Measurements from ENCODE around the gene CEP152. TPM values are rescaled to one million over a fixed set of nuclear protein-coding genes. Genes with fewer than 3 reads are reported as not detected.

CEP152 gene
- total RNA-seq, 2 experiments from 2014 or later = 34.4 to 42.2 TPM

GRCh38 chr15:48805591-48805990, 5.3 kb downstream of the CEP152 start:
- ATAC-seq = no peak
- Mint-ChIP-seq H3K27ac (no peak overlapping the region), H3K27me3 (no peaks in the 10 kb centered on the region), H3K4me1 (peaks cover 34% of the 10 kb centered on the region), H3K4me3 (no peak overlapping the region), H3K9me3 (ENCODE audit: low read depth) (no peaks in the 10 kb centered on the region), H3K36me3 (ENCODE audit: low read depth) (peaks cover 32% of the 10 kb centered on the region)
- ChIA-PET POLR2A (interaction anchor here (0.7 to 0.9 kb wide), 2 partner anchors 15 to 217 kb away, joined by 3 to 6 read pairs; no protein-coding TSS in a partner anchor), CTCF (no interaction called here)
- DNase-seq = no peak
- intact Hi-C loops (cut with DNase I, micrococcal nuclease) = no loop called here

- DNase-seq = no peak
- Mint-ChIP-seq H3K4me3 (no peak overlapping the region), H3K36me3 (ENCODE audit: low read depth) (peaks cover 34% of the 10 kb centered on the region), H3K4me1 (peaks cover 30% of the 10 kb centered on the region), H3K9me3 (ENCODE audit: low read depth) (no peaks in the 10 kb centered on the region), H3K27me3 (no peaks in the 10 kb centered on the region), H3K27ac (no peak overlapping the region)
- intact Hi-C loops (cut with DNase I, micrococcal nuclease) = no loop called here
- CTCF ChIA-PET = interaction anchor here (0.6 kb wide), 1 partner anchor 1407 kb away, joined by 3 read pairs; no protein-coding TSS in a partner anchor
- POLR2A ChIA-PET = no interaction called here
- ATAC-seq = no peak
These were observed 7.0 kb downstream of the CEP152 start for GRCh38 chr15:48803877-48804276.

GRCh38 chr15:48802867-48803266, 8.0 kb downstream of the CEP152 start:
- Mint-ChIP-seq H3K27ac (no peak overlapping the region), H3K4me3 (no peak overlapping the region), H3K4me1 (peaks cover 28% of the 10 kb centered on the region), H3K36me3 (ENCODE audit: low read depth) (peaks cover 34% of the 10 kb centered on the region), H3K9me3 (ENCODE audit: low read depth) (no peaks in the 10 kb centered on the region), H3K27me3 (no peaks in the 10 kb centered on the region)
- ChIA-PET POLR2A (no interaction called here), CTCF (interaction anchor here (0.6 to 1.2 kb wide), 3 partner anchors 9 to 719 kb away, joined by 3 read pairs; no protein-coding TSS in a partner anchor)
- intact Hi-C loops (cut with DNase I, micrococcal nuclease) = no loop called here
- DNase-seq (no peak), ATAC-seq (peak; percentile 86)

GRCh38 chr15:48802257-48802656, 8.6 kb downstream of the CEP152 start:
- Mint-ChIP-seq H3K4me1 (peaks cover 31% of the 10 kb centered on the region), H3K27ac (no peak overlapping the region), H3K4me3 (no peak overlapping the region), H3K9me3 (ENCODE audit: low read depth) (no peaks in the 10 kb centered on the region), H3K36me3 (ENCODE audit: low read depth) (peaks cover 38% of the 10 kb centered on the region), H3K27me3 (no peaks in the 10 kb centered on the region)
- intact Hi-C loops (cut with DNase I, micrococcal nuclease) = no loop called here
- POLR2A ChIA-PET = interaction anchor here (0.7 kb wide), 1 partner anchor 12 kb away, joined by 3 read pairs; no protein-coding TSS in a partner anchor
- ATAC-seq (peak; percentile 44), DNase-seq (no peak)
- CTCF ChIA-PET = interaction anchor here (0.6 to 1.4 kb wide), 5 partner anchors 10 to 719 kb away, joined by 3 read pairs; no protein-coding TSS in a partner anchor

- no peak overlapping the region for H3K4me3 Mint-ChIP-seq
- POLR2A ChIA-PET = no interaction called here
- intact Hi-C loops (cut with DNase I, micrococcal nuclease) = no loop called here
These were observed 9.9 kb downstream of the CEP152 start for GRCh38 chr15:48800811-48801455.

GRCh38 chr15:48800245-48800644, 10.6 kb downstream of the CEP152 start:
- DNase-seq = no peak
- no peak for ATAC-seq
- Mint-ChIP-seq H3K9me3 (ENCODE audit: low read depth) (no peaks in the 10 kb centered on the region), H3K36me3 (ENCODE audit: low read depth) (peaks cover 34% of the 10 kb centered on the region), H3K27me3 (no peaks in the 10 kb centered on the region), H3K4me3 (no peak overlapping the region), H3K4me1 (peaks cover 25% of the 10 kb centered on the region), H3K27ac (no peak overlapping the region)
- POLR2A ChIA-PET = no interaction called here
- CTCF ChIA-PET = no interaction called here
- intact Hi-C loops (cut with DNase I, micrococcal nuclease) = no loop called here

More at GRCh38 chr15:48800811-48801455, 9.9 kb downstream of the CEP152 start:
- Mint-ChIP-seq H3K36me3 (ENCODE audit: low read depth) (peaks cover 35% of the 10 kb centered on the region), H3K27me3 (no peaks in the 10 kb centered on the region), H3K27ac (no peak overlapping the region), H3K9me3 (ENCODE audit: low read depth) (no peaks in the 10 kb centered on the region), H3K4me1 (peaks cover 27% of the 10 kb centered on the region)
- no peak for DNase-seq
- CTCF ChIA-PET = interaction anchor here (1.4 to 1.5 kb wide), 2 partner anchors 10 to 175 kb away, joined by 3 to 6 read pairs; partner anchors contain the start of gene CEP152
- ATAC-seq = no peak

- H3K27me3 Mint-ChIP-seq = no peaks in the 10 kb centered on the region
- ChIA-PET POLR2A (no interaction called here), CTCF (no interaction called here)
These were observed 12.6 kb downstream of the CEP152 start for GRCh38 chr15:48798319-48798718.

GRCh38 chr15:48796930-48797329, 13.9 kb downstream of the CEP152 start:
- DNase-seq (no peak), ATAC-seq (no peak)
- POLR2A ChIA-PET = no interaction called here
- CTCF ChIA-PET = no interaction called here
- Mint-ChIP-seq H3K4me1 (peaks cover 16% of the 10 kb centered on the region), H3K27ac (no peak overlapping the region), H3K4me3 (no peak overlapping the region), H3K36me3 (ENCODE audit: low read depth) (peaks cover 29% of the 10 kb centered on the region), H3K27me3 (no peaks in the 10 kb centered on the region), H3K9me3 (ENCODE audit: low read depth) (no peaks in the 10 kb centered on the region)
- intact Hi-C loops (cut with DNase I, micrococcal nuclease) = no loop called here

More at GRCh38 chr15:48798319-48798718, 12.6 kb downstream of the CEP152 start:
- no peak overlapping the region for H3K27ac Mint-ChIP-seq
- DNase-seq = no peak
- intact Hi-C loops (cut with DNase I, micrococcal nuclease) = no loop called here
- H3K36me3 Mint-ChIP-seq (ENCODE audit: low read depth) = peaks cover 20% of the 10 kb centered on the region
- H3K4me1 Mint-ChIP-seq = peaks cover 27% of the 10 kb centered on the region
- no peak overlapping the region for H3K4me3 Mint-ChIP-seq
- no peak for ATAC-seq
- no peaks in the 10 kb centered on the region for H3K9me3 Mint-ChIP-seq (ENCODE audit: low read depth)

- ATAC-seq (no peak), DNase-seq (no peak)
- ChIA-PET POLR2A (no interaction called here), CTCF (no interaction called here)
- Mint-ChIP-seq H3K4me1 (peaks cover 16% of the 10 kb centered on the region), H3K9me3 (ENCODE audit: low read depth) (no peaks in the 10 kb centered on the region), H3K27me3 (no peaks in the 10 kb centered on the region), H3K36me3 (ENCODE audit: low read depth) (peaks cover 29% of the 10 kb centered on the region), H3K27ac (no peak overlapping the region), H3K4me3 (no peak overlapping the region)
- intact Hi-C loops (cut with DNase I, micrococcal nuclease) = no loop called here
These were observed 14.3 kb downstream of the CEP152 start for GRCh38 chr15:48796521-48796920.

- ATAC-seq (no peak), DNase-seq (no peak)
- Mint-ChIP-seq H3K4me3 (no peak overlapping the region), H3K4me1 (peaks cover 11% of the 10 kb centered on the region), H3K27ac (no peak overlapping the region), H3K9me3 (ENCODE audit: low read depth) (no peaks in the 10 kb centered on the region), H3K27me3 (no peaks in the 10 kb centered on the region), H3K36me3 (ENCODE audit: low read depth) (peaks cover 27% of the 10 kb centered on the region)
- CTCF ChIA-PET = no interaction called here
- intact Hi-C loops (cut with DNase I, micrococcal nuclease) = no loop called here
- POLR2A ChIA-PET = no interaction called here
These were observed 15.0 kb downstream of the CEP152 start for GRCh38 chr15:48795901-48796300.

GRCh38 chr15:48794697-48795134, 16.2 kb downstream of the CEP152 start:
- POLR2A ChIA-PET = no interaction called here
- Mint-ChIP-seq H3K9me3 (ENCODE audit: low read depth) (no peaks in the 10 kb centered on the region), H3K36me3 (ENCODE audit: low read depth) (peaks cover 36% of the 10 kb centered on the region), H3K4me3 (no peak overlapping the region), H3K27me3 (no peaks in the 10 kb centered on the region), H3K27ac (no peak overlapping the region), H3K4me1 (peaks cover 11% of the 10 kb centered on the region)
- intact Hi-C loops (cut with DNase I, micrococcal nuclease) = no loop called here
- no peak for DNase-seq
- CTCF ChIA-PET = no interaction called here
- ATAC-seq = no peak

GRCh38 chr15:48792408-48792807, 18.5 kb downstream of the CEP152 start:
- CTCF ChIA-PET = no interaction called here
- Mint-ChIP-seq H3K27me3 (no peaks in the 10 kb centered on the region), H3K4me1 (peaks cover 9% of the 10 kb centered on the region), H3K4me3 (no peak overlapping the region), H3K27ac (no peak overlapping the region), H3K9me3 (ENCODE audit: low read depth) (no peaks in the 10 kb centered on the region), H3K36me3 (ENCODE audit: low read depth) (peaks cover 41% of the 10 kb centered on the region)
- DNase-seq (no peak), ATAC-seq (no peak)
- POLR2A ChIA-PET = no interaction called here
- intact Hi-C loops (cut with DNase I, micrococcal nuclease) = no loop called here
